Heart left ventricle (tissue), 16 donors: ENCODE data around the gene DDX46. TPM values are rescaled to one million over a fixed set of nuclear protein-coding genes. Genes with fewer than 3 reads are reported as not detected.
A peak's percentile ranks its signal among the peaks of the same experiment; 100 is the strongest.

Experiments used
- ATAC-seq, 4 donors: fragments of 200-7000 bp; cut with Tn5 transposase; one replicate each; pipeline ENCODE4 v1.9.1; 2020 to 2022; ENCODE audit warnings: moderate library complexity in 4 of 4, mild to moderate bottlenecking in 3 of 4, moderate number of reproducible peaks in 1 of 4
- DNase-seq, 5 donors: peaks; one replicate each; pipeline ENCODE4 v3.0.0-alpha.2; 2020
- H3K27ac ChIP-seq, 12 donors: fragments of 200-600 bp; sonication (generic) in 4 of 12; one replicate each; pipeline versions ENCODE4 v1.5.0 to v1.8.0; 2016 to 2022; ENCODE audit warnings: mild to moderate bottlenecking in 2 of 12
- H3K27me3 ChIP-seq, 9 donors: fragments of 200-600 bp; sonication (generic) in 2 of 9; one replicate each; pipeline versions ENCODE4 v1.5.1 to v1.8.0; 2016 to 2022; ENCODE audit warnings: mild to moderate bottlenecking in 3 of 9
- H3K36me3 ChIP-seq, 9 donors: fragments of 200-600 bp; sonication (generic) in 2 of 9; one replicate each; pipeline versions ENCODE4 v1.5.0 to v1.8.0; 2018 to 2022; ENCODE audit warnings: mild to moderate bottlenecking in 2 of 9
- H3K4me1 ChIP-seq, 12 donors: fragments of 200-600 bp; sonication (generic) in 4 of 12; one replicate each; pipeline versions ENCODE4 v1.5.0 to v1.8.0; 2016 to 2022; ENCODE audit warnings: mild to moderate bottlenecking in 3 of 12
- H3K4me3 ChIP-seq, 12 donors: fragments of 200-600 bp; sonication (generic) in 4 of 12; one replicate each; pipeline versions ENCODE4 v1.5.0 to v1.8.0; 2017 to 2022; ENCODE audit warnings: mild to moderate bottlenecking in 9 of 12, moderate library complexity in 4 of 12
- H3K9me3 ChIP-seq, 12 donors: fragments of 200-600 bp; sonication (generic) in 4 of 12; one replicate each; pipeline versions ENCODE4 v1.5.0 to v1.8.0; 2016 to 2022; ENCODE audit warnings: mild to moderate bottlenecking in 1 of 12
- CTCF ChIP-seq, 12 donors: fragments of 200-600 bp; sonication (generic) in 4 of 12; IDR thresholded peaks; one replicate each; pipeline versions ENCODE4 v1.5.0 to v1.8.0; 2018 to 2022; ENCODE audit warnings: antibody characterized with exemption in 12 of 12, mild to moderate bottlenecking in 5 of 12
- POLR2A ChIP-seq, 2 donors: fragments of 450-650 bp; IDR thresholded peaks; one replicate each; pipeline ENCODE4 v1.6.1; 2017; ENCODE audit warnings: antibody characterized with exemption in 2 of 2, mild to moderate bottlenecking in 2 of 2, moderate library complexity in 2 of 2
- WGBS, 4 donors: extraction: QIAGEN DNeasy Blood & Tissue Kit in 2 of 4; methylation state at CpG; one replicate each; pipeline versions ENCODE4 v1.1.5 to v1.1.7; 2013 to 2018; 5-methylcytosine and 5-hydroxymethylcytosine counted together
- intact Hi-C, 10 donors: fragments of 100-400 bp; cut with DNase I; formaldehyde crosslinking; loops; one replicate each; pipeline versions ENCODE4 v1.11.1 to v1.14.2; 2022
- polyA plus RNA-seq, 2 donors: library from polyadenylated mRNA; stranded (reverse); fragments of 200-250 nt; gene quantifications; one replicate each; pipeline ENCODE4 v1.2.3, GENCODE V29; 2013
- total RNA-seq, 9 donors: library from RNA; depleted of rRNA in 2 of 9; stranded (reverse); fragments of >200 nt in 2 of 9; fragmentation: NEBNext Ultra II Directional in 3 of 9; extraction: Animal tissue kit (Norgen Biotek cat#: 25700) in 3 of 9; gene quantifications; one replicate each; pipeline versions ENCODE4 v1.1.0 to v1.2.4, GENCODE V29; 2016 to 2023
- donor health status: ischemic (EF 13 %, LVEDD 7.1; RV severe dilation, severe dysfunction).
- donor health status: healthy with polysubstance abuse.
- donor health status: DM: no; HTN: yes; CAD: no.
- donor health status: DM: no; HTN: no; CAD: no.
- donor health status: ischemic (EF 25% LVEDD 6.9; RV normal size, moderate dysfunction).
- donor health status: ischemic (EF 25% LVEDD 5.7; RV mildly dilated, moderate dysfunction).
- donor health status: healthy.
- donor health status: DM: yes; HTN: yes; CAD: no.
- donor health status: ischemic (EF 35%, LVEDD 5.7; RV mildly dilated, moderate dysfunction).
- donor health status: nonischemic (EF 11% LVEDD 7.7; RV severe dilation, severe dysfunction).
- donor health status: DM: yes; HTN: yes; CAD: no.
- donor health status: PGD.
- donor health status: ischemic (EF 29% LVEDD 5.4; RV normal size, mild dysfunction).
- donor health status: nonischemic (EF 23%, LVEDD 6.1; RV moderate dilation, normal function).

The DDX46 gene
- total and polyA plus RNA-seq, 11 donors = 14.3 to 37.0 (median 28.8) TPM

GRCh38 chr5:134864707-134865106, 106.1 kb downstream of the DDX46 start:
- DNase-seq (no peak), ATAC-seq (no peak)
- Histone ChIP-seq H3K27me3 (no peaks in the 10 kb centered on the region), H3K4me3 (no peak overlapping the region), H3K27ac (no peak overlapping the region), H3K36me3 (peaks cover 0 to 32% (median 13%) of the 10 kb centered on the region in 9 donors), H3K9me3 (no peaks in the 10 kb centered on the region), H3K4me1 (no peaks in the 10 kb centered on the region)
- intact Hi-C loops = no loop called here
- 87 to 95% (median 89%) methylated on average over 2 of the region's 2 CpGs for whole genome bisulfite sequencing, 4 donors
- TF ChIP-seq CTCF (IDR thresholded peaks at IDR 0.05) (no peak), POLR2A (IDR thresholded peaks at IDR 0.05) (no peak)

DNA sequence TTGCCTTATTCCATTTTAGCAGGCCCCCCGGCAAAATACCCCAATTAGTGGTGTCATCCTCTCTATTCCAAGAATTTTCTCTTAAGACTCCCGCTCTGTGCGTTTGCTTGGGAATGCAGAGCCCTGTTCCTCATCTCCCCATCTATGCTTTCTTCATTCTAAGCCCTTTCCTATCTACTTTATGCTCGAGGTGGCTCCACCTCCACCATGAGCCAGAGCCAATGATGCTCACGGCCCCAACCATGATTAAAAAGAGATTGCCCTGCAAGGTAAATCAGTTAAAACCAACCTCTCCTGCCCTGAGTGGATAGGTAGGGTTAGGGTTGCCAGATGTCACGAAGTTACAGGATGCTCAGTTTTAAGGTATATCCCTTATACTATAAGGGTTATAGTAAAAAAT, 114.9 kb downstream of the DDX46 start:
- Histone ChIP-seq H3K36me3 (no peaks in the 10 kb centered on the region), H3K9me3 (no peaks in the 10 kb centered on the region), H3K27me3 (no peaks in the 10 kb centered on the region), H3K27ac (peak overlapping the region; percentile 66 to 99 (median 96)), H3K4me3 (peak overlapping the region in 10 of 12 donors; percentile 74 to 97 (median 91)), H3K4me1 (peaks cover 0 to 38% (median 16%) of the 10 kb centered on the region in 12 donors)
- intact Hi-C loops = no loop called here
- ATAC-seq (no peak), DNase-seq (no peak)
- TF ChIP-seq POLR2A (IDR thresholded peaks at IDR 0.05) = no peak
- TF ChIP-seq CTCF (IDR thresholded peaks at IDR 0.05) = no peak
- WGBS, 4 donors = 88 to 93% (median 88%) methylated on average over 6 of the region's 6 CpGs

GRCh38 chr5:134873987-134874830, 115.6 kb downstream of the DDX46 start, which contains the start of gene TXNDC15:
TXNDC15 (plus strand) TSS chr5:134874371; CDS start chr5:134874428, 57 bp downstream.
- Histone ChIP-seq H3K27me3 (no peaks in the 10 kb centered on the region), H3K9me3 (no peaks in the 10 kb centered on the region), H3K27ac (peak within 1 kb of the TSS; percentile 66 to 99 (median 96)), H3K4me1 (peaks cover 0 to 38% (median 18%) of the 10 kb centered on the region in 12 donors), H3K36me3 (no peaks in the 10 kb centered on the region), H3K4me3 (peak within 1 kb of the TSS; percentile 74 to 97 (median 91))
- DNase-seq (peak; percentile 90 to 94 (median 93)), ATAC-seq (peak; percentile 90 to 97 (median 96))
- intact Hi-C loops = loop anchor here in 4 of 10 donors (1.0 to 2.0 kb wide), 5 partner anchors 28 to 31 kb away; partner anchors contain the start of genes PCBD2 (in 2 of the 4) and C5orf24 (in 1 of the 4)
- TF ChIP-seq CTCF (IDR thresholded peaks at IDR 0.05) (no peak), POLR2A (IDR thresholded peaks at IDR 0.05) (peak in 1 of 2 donors; percentile 56)
- 2 to 5% (median 3%) methylated on average over 31 to 79 of the region's 79 CpGs for whole genome bisulfite sequencing, 4 donors
